Left cardiac atrium (tissue), 4 donors: ENCODE measurements around the gene HSFX3. TPM values are rescaled to one million over a fixed set of nuclear protein-coding genes. Genes with fewer than 3 reads are reported as not detected.
A peak's percentile ranks its signal among the peaks of the same experiment; 100 is the strongest.
"Not testable (repeated sequence)": the region's sequence is repeated elsewhere in the genome, so short reads cannot be mapped to it uniquely, and the experiment has no call there.

Experiments used
- ATAC-seq, 2 donors: fragments of 200-7000 bp; cut with Tn5 transposase; one replicate each; pipeline ENCODE4 v1.9.1; 2020; ENCODE audit warnings: mild to moderate bottlenecking in 2 of 2, moderate library complexity in 2 of 2
- DNase-seq: peaks from one replicate; pipeline ENCODE4 v3.0.0-alpha.2; 2020
- intact Hi-C, 2 donors: fragments of 100-400 bp; cut with DNase I; formaldehyde crosslinking; loops; one replicate each; pipeline versions ENCODE4 v1.14.1 to v1.15.1; 2022 to 2023
- total RNA-seq, 2 donors: library from RNA; stranded (reverse); fragmentation: NEBNext Ultra II Directional; extraction: Animal tissue kit (Norgen Biotek cat#: 25700); gene quantifications; one replicate each; pipeline ENCODE4 v1.2.1, GENCODE V29; 2021
- donor health status: DM: no; HTN: yes; CAD: no.
- donor health status: DM: no; HTN: yes; CAD: no; lungs with severe emphysema.
- donor health status: DM: yes; HTN: yes; CAD: no.
- donor health status: Dilated cardiomyopathy.

Gene HSFX3
- total RNA-seq, 2 donors from 2014 or later = not detected

- no peak for ATAC-seq
- intact Hi-C loops = no loop called here
- no peak for DNase-seq
Observed at GRCh38 chrX:149522916-149523315, 26.8 kb downstream of the HSFX3 start.

- ATAC-seq = no peak
- intact Hi-C loops = no loop called here
- no peak for DNase-seq
Observed at GRCh38 chrX:149521438-149521837, 28.3 kb downstream of the HSFX3 start.

GRCh38 chrX:149520636-149521277 lies 29.0 kb downstream of the HSFX3 start:
- intact Hi-C loops, DNase-seq, ATAC-seq: not testable (repeated sequence)

GRCh38 chrX:149518236-149518635 lies 31.5 kb downstream of the HSFX3 start:
- intact Hi-C loops = no loop called here
- no peak for ATAC-seq
- no peak for DNase-seq

- ATAC-seq = no peak
- DNase-seq = no peak
- intact Hi-C loops = no loop called here
Observed at GRCh38 chrX:149517308-149517707, 32.4 kb downstream of the HSFX3 start.

- no peak for ATAC-seq
- intact Hi-C loops = no loop called here
- DNase-seq = no peak
Observed at GRCh38 chrX:149516604-149517003, 33.1 kb downstream of the HSFX3 start.

GRCh38 chrX:149515954-149516602 lies 33.6 kb downstream of the HSFX3 start:
- DNase-seq (no peak), ATAC-seq (peak in 1 of 2 donors; percentile 36)
- intact Hi-C loops = no loop called here

- intact Hi-C loops = no loop called here
- ATAC-seq (no peak), DNase-seq (no peak)
Observed at GRCh38 chrX:149513825-149514428, 35.8 kb downstream of the HSFX3 start.

GRCh38 chrX:149512225-149512885 lies 37.4 kb downstream of the HSFX3 start:
- intact Hi-C loops = no loop called here
- no peak for DNase-seq
- peak; percentile 15 to 73 for ATAC-seq

- ATAC-seq (no peak), DNase-seq (no peak)
- intact Hi-C loops = no loop called here
Observed at GRCh38 chrX:149511081-149511480, 38.6 kb downstream of the HSFX3 start.

- DNase-seq = no peak
- ATAC-seq = no peak
- intact Hi-C loops = no loop called here
Observed at GRCh38 chrX:149510386-149510785, 39.3 kb downstream of the HSFX3 start.

- DNase-seq (no peak), ATAC-seq (no peak)
- intact Hi-C loops = no loop called here
Observed at GRCh38 chrX:149508467-149508866, 41.3 kb downstream of the HSFX3 start.

- ATAC-seq (no peak), DNase-seq (no peak)
- intact Hi-C loops = no loop called here
Observed at GRCh38 chrX:149506349-149506748, 43.4 kb downstream of the HSFX3 start.

- ATAC-seq = no peak
- no peak for DNase-seq
- intact Hi-C loops = no loop called here
Observed at GRCh38 chrX:149505671-149506070, 44.1 kb downstream of the HSFX3 start.

GRCh38 chrX:149504915-149505651 lies 44.6 kb downstream of the HSFX3 start, which contains the start of gene IDS:
Gene IDS (minus strand): TSS chrX:149505306. CDS start chrX:149505137, 169 bp downstream.
- ATAC-seq = peak; percentile 97 to 98
- intact Hi-C loops = no loop called here
- peak; percentile 93 for DNase-seq

GRCh38 chrX:149504226-149504914 lies 45.4 kb downstream of the HSFX3 start:
- no peak for DNase-seq
- intact Hi-C loops = no loop called here
- ATAC-seq = peak; percentile 29 to 36

GRCh38 chrX:149503446-149503845 lies 46.3 kb downstream of the HSFX3 start:
- ATAC-seq (peak; percentile 31 to 73), DNase-seq (peak; percentile 44)
- intact Hi-C loops = not testable (repeated sequence)

- intact Hi-C loops, ATAC-seq, DNase-seq: not testable (repeated sequence)
Observed at GRCh38 chrX:149502923-149503322, 46.8 kb downstream of the HSFX3 start.

- no peak for ATAC-seq
- no peak for DNase-seq
- intact Hi-C loops = no loop called here
Observed at GRCh38 chrX:149499766-149500165, 50.0 kb downstream of the HSFX3 start.
